ENCODE data around the gene PIGQ. TPM values are rescaled to one million over a fixed set of nuclear protein-coding genes. Genes with fewer than 3 reads are reported as not detected.

PIGQ gene
- total and polyA plus RNA-seq, 12 donors: 13.7 to 43.7 (median 20.2) TPM

DNA sequence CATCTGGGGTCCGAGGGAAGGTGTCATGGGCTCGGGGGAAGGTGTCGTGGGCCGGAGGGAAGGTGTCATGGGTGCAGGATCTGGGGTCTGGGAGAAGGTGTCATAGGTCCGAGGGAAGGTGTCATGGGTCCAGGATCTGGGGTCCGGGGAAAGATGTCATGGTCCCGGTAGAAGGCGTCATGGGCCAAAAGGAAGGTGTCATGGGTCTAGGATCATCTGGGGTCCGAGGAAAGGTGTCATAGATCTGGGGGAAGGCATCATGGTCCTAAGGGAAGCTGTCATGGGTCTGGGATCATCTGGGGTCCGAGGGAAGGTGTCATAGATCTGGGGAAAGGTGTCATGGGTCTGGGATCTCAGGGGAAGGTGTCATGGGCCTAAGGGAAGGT is 21.0 kb downstream of the PIGQ start:
- Histone ChIP-seq H3K4me3 (peak overlapping the region; percentile 75 to 96 (median 90)), H3K4me1 (peaks cover 10 to 58% (median 42%) of the 10 kb centered on the region in 9 donors), H3K9me3 (no peaks in the 10 kb centered on the region), H3K36me3 (peaks cover 0 to 16% (median 0%) of the 10 kb centered on the region in 9 donors), H3K27me3 (no peaks in the 10 kb centered on the region), H3K27ac (peak overlapping the region in 6 of 10 donors; percentile 75 to 90 (median 82))
- DNase-seq: no peak
- no peak for ATAC-seq
- intact Hi-C loops (cut with DNase I): loop anchor here in 3 of 10 donors (2.0 to 5.0 kb wide), 3 partner anchors 41 to 46 kb away; partner anchors contain the start of genes METTL26 (in 2 of the 3) and WFIKKN1 (in 1 of the 3)
- TF ChIP-seq, protein P1, sequence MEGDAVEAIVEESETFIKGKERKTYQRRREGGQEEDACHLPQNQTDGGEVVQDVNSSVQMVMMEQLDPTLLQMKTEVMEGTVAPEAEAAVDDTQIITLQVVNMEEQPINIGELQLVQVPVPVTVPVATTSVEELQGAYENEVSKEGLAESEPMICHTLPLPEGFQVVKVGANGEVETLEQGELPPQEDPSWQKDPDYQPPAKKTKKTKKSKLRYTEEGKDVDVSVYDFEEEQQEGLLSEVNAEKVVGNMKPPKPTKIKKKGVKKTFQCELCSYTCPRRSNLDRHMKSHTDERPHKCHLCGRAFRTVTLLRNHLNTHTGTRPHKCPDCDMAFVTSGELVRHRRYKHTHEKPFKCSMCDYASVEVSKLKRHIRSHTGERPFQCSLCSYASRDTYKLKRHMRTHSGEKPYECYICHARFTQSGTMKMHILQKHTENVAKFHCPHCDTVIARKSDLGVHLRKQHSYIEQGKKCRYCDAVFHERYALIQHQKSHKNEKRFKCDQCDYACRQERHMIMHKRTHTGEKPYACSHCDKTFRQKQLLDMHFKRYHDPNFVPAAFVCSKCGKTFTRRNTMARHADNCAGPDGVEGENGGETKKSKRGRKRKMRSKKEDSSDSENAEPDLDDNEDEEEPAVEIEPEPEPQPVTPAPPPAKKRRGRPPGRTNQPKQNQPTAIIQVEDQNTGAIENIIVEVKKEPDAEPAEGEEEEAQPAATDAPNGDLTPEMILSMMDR (IDR thresholded peaks at IDR 0.05): no peak
- 51 to 57% methylated on average over 10 of the region's 10 CpGs for WGBS, 2 donors

DNA sequence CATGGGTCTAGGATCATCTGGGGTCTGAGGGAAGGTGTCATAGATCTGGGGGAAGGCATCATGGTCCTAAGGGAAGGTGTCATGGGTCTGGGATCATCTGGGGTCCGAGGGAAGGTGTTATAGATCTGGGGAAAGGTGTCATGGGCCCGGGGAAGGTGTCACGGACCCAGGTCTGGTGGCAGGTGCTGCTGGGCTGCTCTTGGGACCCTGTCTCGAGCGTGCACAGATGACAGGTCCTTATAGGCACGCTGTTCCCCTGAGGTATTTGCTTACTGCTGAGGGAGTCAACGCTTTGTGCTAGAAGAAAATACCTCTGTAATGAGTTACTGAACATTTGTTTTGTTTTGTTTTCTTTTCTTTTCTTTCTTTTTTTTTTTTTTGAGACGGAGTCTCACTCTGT is 21.5 kb downstream of the PIGQ start:
- intact Hi-C loops (cut with DNase I): loop anchor here in 3 of 10 donors (2.0 to 5.0 kb wide), 3 partner anchors 41 to 46 kb away; partner anchors contain the start of genes METTL26 (in 2 of the 3) and WFIKKN1 (in 1 of the 3)
- H3K27ac ChIP-seq: no peak overlapping the region
- 80 to 91% methylated on average over 8 of the region's 8 CpGs for WGBS, 2 donors

DNA sequence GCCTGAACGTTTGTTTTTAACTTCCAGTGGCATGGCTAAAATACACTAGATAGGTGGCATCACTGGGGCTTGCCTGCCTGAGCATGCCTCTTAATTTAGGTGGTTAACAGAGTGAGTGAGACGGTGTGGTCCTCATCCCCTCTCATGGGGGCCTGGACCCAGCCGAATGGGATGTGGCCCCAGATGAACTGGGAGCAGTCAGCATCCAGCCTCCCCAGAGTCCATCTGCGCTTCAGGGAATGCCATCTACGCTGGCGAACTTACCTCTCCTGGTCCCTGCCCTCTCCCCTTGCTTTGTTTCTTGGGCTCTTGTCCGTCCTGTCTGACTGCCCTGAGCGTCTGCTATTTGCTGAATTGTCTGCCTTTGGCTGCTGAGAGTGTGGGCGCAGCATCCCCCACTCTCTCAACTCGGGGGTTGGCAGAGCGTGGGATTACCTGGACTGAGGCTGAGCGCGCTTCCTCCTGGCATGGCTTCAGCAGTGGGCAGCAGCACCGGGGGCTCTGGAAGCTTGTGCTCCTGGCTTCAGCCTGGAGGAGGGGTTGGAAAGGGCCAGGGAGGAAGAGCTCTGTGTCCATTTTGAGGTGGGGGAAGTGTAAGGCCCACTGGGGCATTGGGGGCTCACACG is 22.2 kb downstream of the PIGQ start:
- H3K4me3 ChIP-seq: no peak overlapping the region
- intact Hi-C loops (cut with DNase I): loop anchor here in 3 of 10 donors (2.0 to 5.0 kb wide), 3 partner anchors 40 to 45 kb away; partner anchors contain the start of genes METTL26 (in 2 of the 3) and WFIKKN1 (in 1 of the 3)
- H3K4me1 ChIP-seq: peaks cover 9 to 58% (median 37%) of the 10 kb centered on the region in 9 donors

More for the DNA sequence above, 21.5 kb downstream of the PIGQ start:
- TF ChIP-seq, protein P1 (IDR thresholded peaks at IDR 0.05): no peak
- no peaks in the 10 kb centered on the region for H3K9me3 ChIP-seq
- H3K4me1 ChIP-seq: peaks cover 10 to 59% (median 42%) of the 10 kb centered on the region in 9 donors
- DNase-seq (no peak), ATAC-seq (no peak)
- peak overlapping the region in 4 of 10 donors; percentile 75 to 94 (median 85) for H3K4me3 ChIP-seq
- H3K27me3 ChIP-seq: no peaks in the 10 kb centered on the region
- H3K36me3 ChIP-seq: peaks cover 0 to 19% (median 0%) of the 10 kb centered on the region in 9 donors

More for the DNA sequence above, 22.2 kb downstream of the PIGQ start:
- Histone ChIP-seq H3K9me3 (no peaks in the 10 kb centered on the region), H3K27ac (peak overlapping the region in 1 of 10 donors; percentile 24), H3K36me3 (peaks cover 0 to 26% (median 0%) of the 10 kb centered on the region in 9 donors), H3K27me3 (no peaks in the 10 kb centered on the region)
- WGBS, 2 donors: 89 to 90% methylated on average over 15 of the region's 15 CpGs
- DNase-seq (no peak), ATAC-seq (no peak)
- TF ChIP-seq, protein P1 (IDR thresholded peaks at IDR 0.05): no peak
